Ramos (cell line): ENCODE measurements around the gene SHANK2.

Experiments
- in situ Hi-C: fragments of 300-500 bp; cut with MboI; formaldehyde crosslinking; loops from one replicate; pipeline ENCODE4 v1.14.3; 2022; ENCODE audit warnings: low sequenced_read_pairs; ENCODE audit not compliant: unreplicated experiment

Gene SHANK2

DNA sequence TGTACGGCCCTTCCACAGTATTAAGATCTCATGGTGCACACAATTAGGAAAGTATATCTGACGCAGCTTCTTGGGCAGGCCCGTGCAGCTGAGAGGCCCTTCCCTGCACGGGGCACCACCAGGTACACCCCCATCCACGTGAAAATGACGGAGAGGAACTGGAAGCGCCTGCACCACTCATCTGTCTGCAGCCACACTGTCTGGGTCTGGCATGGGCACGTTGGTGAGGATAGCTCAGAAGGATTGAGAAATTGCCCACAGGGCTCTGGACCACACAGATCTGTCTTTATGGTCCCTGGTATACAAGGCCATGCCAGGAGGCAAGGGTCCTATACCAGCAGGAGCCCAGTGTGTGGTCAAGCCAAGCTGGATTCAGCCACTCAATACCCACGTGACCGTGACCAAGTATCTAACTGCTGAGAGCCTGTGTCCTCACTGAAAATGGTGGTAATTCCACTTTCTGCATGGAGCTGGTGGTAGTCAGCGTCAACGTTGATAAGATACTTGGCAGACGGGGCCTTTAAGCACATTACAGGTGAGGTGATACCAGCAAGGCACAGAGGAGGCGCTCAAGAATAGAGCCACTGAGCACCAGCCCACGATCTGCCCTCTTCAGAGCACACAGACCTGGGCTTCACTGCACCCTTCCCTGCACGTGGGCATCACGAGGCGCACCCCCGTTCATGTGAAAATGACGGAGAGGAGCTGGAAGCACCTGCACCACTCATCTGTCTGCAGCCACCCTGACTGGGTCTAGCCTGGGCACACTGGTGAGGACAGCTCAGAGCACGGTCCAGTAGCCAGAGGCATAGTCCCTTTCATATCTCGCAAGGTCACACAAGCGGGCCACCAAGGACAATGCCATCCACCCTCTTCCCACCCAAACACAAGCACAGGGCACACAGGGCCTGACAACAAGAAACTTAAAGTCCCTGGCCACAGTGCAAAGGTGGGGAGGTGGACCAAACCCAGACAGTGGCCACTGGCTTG lies 28.4 kb downstream of the SHANK2 start:
- in situ Hi-C loops: no loop called here

DNA sequence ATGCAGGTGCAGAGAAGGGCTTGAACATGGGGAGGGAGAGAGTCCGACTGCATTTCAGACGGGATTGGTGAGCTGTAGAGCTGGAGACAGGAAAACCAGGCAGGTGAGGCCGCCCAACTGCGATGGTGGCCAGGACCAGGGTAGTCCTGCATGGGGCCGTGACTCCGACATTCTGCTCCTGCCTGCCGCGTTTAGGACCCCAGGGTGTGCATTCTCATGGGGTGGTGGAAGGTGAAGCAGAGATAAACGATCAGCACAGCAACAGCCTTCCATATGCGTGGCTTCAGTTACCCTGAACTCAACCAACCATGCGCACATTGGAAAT lies 29.3 kb downstream of the SHANK2 start:
- in situ Hi-C loops: no loop called here

DNA sequence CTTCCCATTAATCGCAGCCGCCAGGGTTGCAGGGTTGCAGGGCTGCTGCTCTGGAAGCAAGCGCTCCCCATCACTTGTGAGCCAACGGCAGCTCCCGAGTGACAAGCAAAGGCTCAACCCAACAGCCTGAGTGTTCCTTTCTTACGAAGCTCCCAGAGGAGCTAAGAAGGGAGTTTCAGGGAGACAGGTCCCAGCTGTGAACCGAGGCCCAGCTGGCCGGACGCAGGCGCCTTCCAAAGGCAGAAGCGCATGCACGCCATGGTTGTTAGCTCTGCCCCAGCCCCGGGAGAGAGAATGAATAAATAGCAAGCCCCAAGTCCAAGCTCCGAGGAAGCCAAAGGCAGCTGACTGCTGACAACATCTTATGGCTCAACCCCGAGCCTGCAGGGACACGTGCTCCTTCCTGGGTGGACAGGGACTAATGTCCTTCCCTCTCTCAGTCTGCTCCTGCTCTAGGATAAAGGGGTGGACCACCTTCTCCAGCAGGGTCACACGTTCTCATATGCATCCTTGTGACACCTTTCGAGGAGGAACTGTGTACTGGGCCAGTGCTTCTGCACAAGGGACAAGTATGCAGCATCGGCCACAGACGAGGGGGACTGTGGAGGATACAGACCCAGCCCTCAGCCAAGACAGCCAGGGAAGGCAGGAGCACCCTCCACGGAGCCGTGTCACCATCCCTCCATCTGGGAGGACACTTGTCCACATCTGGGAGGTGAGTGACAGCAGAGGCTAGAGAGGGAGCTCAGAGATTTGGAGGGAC lies 29.9 kb downstream of the SHANK2 start:
- in situ Hi-C loops: no loop called here

DNA sequence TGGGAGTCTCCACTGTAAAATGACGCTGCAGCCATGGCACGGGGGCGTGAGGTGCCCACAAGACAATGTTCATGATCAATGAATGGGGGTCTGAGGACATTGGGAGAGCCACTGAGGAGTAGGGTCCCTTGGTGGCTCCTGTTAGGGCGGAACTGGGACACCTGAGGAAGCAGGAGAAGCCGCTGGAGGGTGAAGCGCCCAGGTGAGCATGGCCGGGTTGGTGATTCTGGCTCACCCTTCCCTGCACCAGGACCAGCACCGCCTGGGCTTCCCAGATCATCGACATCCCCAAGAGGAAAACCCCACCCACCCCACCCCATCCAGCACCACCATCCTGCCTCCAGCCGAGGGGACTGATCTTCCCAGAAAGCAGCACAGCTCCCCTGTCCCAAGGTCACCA lies 30.6 kb downstream of the SHANK2 start:
- in situ Hi-C loops: no loop called here

DNA sequence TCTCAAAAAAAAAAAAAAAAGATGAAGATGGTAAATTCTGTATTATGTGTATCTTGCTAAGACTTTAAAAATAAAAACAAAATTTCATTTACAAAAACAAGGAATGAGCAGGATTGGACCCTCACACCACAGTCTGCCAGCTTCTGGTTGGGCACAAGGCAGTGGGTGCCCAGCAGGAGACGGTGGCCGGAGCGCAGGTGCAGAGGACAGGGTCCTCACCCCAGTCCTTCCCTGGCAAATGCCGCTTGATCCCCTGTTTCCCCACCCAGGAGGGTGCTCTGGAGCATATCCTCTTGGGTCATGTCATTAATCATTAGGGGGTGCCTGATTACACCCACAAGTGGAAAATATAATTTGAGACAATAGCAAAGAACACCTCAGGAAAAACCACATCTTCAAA lies 31.2 kb downstream of the SHANK2 start:
- in situ Hi-C loops: no loop called here

DNA sequence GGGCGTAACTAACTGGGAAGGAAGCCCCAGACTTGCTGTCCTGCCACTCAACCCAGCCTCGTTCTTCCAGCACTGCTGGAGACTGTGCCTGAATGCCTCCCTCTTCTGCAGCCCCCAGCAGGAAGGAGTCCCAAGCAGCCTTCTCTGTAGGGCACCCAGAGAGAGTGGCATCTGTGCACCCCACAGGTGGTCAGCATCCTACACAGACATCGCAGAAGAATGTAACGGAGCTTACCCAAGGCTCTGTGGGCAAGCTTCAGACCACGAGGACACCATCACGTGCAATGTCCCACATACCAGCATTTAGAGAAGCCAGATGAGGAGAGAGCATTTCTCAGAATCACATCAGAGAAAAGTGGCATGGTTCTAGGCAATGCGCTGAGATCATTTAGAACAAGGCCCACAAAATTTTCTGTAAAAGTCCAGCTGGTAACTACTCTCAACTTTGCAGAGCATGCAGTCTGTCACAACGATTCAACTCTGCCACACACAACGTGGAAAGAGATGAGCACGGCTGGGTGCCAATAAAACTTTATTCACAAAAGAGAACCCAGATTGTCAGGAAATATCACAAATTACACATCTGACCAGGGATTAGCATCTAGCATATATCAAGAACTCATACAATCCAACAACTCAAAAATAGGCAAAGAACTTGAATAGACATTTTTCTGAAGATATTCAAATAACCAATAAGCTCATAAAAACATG lies 33.4 kb downstream of the SHANK2 start:
- in situ Hi-C loops: no loop called here

DNA sequence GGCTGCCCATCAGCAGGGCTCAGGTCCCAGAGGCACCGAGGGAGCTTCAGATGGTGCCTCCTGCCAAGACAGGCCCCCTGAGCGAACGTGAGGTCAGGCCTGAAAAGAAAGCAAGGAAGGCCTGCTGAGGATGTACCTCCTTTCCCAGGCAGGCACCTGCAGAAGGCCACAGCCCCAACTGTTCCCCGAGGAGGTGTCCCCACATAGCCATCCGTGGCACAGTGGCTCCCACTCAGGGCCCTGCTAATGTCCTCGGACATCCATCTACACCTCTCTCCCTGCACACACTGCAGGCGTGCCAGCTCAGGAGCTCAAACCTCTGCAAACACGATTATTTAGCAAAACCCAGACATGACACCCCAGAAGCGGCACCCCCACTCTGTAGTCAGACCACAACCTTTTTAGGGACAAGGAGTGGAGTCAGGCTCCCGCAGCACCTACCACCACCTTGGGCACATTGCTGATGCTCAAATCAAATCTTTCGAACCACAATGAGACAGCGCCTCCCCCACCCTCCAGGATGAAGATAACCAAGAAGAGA lies 36.9 kb downstream of the SHANK2 start:
- in situ Hi-C loops: no loop called here

DNA sequence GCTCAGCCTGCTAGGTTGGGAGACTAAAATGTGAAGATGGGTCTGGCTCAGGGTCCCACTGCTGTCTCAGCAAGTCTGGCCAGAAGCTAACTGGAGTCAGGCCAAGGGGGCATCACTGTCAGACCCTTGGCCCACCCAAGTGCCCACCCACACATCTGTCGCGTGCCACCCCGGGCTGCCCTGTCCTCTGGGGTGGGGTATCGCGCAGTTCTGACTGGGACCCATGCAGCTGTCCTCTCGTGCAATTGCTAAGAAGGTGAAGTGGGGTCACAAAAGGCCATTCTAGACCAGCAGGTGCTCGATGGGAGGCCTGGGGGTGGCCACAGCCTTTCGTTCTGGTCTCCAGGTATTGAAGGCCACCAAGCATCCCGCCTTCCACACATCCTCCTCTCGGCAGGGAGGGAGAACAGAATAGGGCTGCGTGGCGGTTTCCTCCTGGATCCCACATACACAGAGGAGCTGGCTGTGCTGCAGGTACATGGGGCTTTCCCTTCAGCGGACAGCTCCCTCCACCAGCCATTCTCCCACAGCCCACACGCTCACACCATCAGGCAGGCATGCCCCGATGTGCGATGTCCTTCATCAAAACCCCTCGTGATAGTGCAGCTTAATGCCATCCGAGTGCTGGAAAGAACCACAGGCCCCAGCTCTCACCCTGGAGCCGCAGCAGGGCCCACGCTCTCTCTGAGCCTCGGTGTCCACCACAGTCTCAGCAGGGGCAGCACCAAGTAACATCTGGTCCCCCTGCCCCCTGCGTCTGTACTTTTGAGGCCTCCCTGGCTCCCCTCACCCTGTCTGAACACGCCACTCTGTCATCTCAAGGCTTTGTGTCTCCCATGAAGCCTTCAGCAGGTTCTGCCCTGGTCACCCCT lies 37.6 kb downstream of the SHANK2 start:
- in situ Hi-C loops: no loop called here

DNA sequence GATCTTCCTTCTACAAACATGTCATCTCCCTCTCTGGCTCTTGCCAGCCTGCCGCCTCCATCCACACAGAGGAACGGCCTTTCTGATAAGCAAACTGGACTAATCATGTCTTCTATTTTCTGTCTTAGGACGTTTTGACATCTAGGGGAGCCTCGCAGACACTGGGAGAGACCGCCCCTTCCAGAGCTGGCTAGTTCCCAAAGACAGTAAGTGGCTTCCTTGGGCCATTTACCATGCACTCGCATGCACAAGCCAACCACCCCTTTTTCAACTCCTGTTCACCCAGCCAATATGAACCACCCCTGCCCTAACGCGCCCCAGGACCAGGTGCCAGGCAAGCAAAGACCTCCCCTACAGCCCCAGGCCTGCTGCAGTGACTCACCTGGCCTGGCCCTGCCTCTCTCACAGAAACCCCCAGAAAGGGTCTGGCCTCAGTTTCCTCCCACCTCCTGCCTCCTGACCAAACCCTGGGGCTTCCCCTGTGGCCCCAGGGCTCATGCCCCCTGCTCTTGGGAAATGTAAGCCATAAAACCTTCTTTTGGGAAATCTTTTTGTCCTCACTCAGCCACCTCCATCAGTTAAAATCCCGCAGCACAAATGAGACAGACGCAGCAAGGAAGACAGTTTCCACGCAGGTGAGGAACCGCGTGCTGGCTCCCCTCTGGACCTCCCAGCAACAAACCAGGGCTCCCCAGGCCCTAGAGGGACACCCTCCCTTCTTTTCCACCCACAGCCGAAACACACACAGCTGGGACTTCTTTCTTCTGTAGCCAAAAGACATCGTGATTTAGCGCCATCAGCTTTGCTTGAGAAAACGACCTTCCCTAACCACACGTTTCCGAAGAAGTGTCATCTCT lies 38.5 kb downstream of the SHANK2 start:
- in situ Hi-C loops: no loop called here

DNA sequence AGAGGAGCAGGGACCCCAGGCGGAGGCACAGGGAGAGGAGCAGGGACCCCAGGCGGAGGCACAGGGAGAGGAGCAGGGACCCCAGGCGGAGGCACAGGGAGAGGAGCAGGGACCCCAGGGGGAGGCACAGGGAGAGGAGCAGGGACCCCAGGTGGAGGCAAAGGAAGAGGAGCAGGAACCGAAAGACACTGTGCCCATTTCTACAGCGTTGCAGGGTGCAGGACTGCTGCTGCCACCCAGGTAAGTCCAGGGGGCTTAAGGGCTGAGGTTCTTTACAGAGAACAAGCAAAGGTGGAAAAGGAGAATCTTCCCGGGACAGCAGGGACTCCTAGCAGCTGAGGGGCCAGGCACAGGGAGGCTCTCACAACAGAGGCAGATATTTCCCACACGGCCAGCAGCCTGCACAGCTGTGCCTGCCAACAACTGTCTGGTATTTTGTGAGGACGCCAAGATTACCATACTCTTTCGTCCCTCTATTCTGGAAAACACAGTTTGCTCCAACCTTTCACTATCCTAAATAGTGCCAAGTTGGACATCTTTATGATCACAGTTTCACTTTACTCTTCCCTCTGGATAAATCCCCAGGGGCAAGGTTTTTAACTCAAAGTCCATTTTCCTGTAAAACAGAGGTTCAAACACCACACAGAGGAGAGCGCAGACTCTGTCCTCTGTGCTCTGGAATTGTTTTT lies 39.4 kb downstream of the SHANK2 start:
- in situ Hi-C loops: no loop called here

DNA sequence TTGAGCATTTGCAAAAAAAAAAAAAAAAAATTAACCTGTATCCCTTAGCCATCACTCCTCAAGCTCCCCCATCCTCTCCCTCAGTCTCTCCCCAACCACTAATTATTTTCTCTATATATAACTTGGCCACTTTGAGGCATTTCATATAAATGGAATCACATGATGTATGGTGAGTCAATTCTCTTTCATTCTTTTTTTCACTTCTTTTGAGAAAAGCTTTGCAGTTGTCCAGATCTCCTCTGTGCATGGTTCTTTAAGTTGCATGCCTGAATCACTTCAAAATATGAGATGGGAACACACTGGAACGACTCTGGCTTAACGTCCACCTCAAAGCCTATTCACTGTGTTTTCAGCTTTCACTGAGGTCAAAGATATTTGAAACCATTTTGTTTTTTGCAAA lies 40.7 kb downstream of the SHANK2 start:
- in situ Hi-C loops: no loop called here

DNA sequence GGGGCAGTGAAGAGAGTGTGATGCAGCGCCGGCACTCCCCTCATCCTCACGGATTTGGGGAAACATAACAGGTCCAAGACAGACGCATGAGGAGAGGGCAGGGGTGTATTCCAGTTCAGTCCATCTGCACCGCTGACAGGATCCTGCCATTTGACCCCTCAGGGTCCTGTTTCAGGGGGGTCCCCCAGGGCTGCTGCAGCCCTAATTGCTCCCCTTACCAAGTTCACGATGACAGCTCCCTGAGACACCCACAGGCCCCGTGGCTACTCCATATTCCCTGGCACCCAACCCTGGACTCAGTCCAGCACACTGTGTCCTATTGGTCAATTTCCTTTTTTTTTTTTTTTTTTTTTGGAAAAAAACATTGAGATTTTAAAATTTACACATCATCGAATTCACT lies 41.5 kb downstream of the SHANK2 start:
- in situ Hi-C loops: no loop called here

DNA sequence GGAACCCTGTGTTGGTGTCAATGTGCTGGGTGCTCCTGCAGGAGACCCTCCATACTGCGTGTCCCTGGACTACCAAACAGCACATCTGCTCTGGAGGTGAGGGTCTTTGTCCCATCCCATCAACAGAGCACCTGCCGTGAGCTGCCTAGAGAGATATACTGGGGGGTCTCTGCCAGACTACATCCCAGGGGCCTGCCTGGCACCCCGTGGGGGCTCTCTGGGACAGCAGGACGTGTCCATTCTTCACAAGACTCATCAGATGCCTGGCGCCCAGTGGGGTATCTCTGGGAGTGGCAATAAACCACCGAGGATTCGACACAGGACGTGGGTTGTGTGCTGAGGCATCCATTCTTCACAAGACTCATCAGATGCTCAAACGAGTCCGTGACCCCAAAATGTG lies 42.7 kb downstream of the SHANK2 start:
- in situ Hi-C loops: no loop called here

DNA sequence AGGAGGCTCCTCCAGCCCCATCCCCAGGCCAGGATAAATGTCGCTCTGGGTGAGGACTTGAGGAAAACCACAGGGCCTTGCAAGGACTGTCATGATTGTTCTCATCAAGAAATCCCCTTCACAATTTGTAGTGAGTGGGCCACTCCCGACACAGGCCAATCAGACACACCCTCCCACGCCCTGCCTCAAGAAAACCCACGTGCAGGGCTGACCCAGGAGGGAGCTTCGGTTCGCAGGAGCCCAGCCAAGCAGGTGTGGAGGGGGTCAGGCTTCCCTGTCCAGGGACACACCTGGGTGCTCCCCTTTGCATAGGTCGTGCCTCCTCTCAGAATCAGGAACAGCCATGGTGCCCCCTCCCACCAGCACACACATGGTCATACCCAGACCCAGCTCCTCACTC lies 43.2 kb downstream of the SHANK2 start:
- in situ Hi-C loops: no loop called here

DNA sequence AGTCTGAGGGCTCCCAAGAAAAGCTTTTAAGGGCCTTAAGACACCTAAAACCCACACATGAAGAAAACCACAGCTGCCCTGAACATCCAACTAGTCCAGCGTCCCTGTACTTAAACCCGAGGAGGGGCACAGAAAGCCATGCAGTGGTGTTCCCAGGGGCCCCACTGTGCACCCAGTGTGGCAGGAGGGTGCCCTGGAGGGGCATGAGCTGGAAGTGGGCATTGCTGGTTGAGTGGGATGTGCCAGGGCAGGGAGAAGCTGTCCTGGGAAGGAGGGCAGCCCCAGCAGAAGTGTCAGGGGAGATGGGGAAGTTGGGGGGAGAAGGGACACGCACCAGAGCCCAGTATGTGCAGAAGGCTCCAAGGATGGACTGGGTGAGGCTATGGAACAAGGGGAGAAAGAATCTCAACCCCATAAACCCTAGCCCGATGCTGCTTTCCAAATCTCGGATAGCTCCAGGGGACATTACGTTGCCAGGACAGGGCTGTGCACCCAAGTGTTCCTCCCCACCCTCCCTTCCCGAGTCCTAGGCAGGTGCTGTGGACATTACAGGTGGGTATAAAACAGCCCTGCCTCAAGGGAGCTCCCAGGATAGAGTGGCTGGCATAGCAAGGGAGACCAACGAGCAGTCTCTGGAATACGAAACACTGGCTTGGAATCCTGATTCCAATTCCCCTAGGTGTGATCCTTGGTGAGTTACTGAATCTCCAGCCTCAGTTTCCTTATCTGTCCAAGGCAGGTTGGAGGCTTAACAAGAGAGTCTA lies 44.2 kb downstream of the SHANK2 start:
- in situ Hi-C loops: no loop called here

DNA sequence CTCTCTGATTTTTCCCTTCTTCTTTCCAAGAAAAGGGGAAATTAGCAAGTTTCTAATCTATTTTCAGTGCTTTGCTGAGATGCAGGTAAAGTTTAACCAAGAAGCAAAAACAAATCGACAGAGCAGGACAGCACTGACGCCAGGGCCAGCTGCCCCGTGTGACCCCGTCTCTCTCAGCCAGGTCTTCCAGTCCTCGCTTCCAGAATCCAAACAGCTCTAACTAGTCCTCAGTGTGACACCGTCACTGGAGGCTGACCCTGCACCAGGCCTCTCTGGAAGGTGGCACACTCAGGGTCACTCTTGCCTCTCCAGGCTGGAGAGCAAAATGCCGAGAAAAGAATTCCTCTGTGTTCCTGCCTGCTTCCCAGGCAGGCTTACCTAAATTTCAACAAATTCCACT lies 44.8 kb downstream of the SHANK2 start:
- in situ Hi-C loops: no loop called here

DNA sequence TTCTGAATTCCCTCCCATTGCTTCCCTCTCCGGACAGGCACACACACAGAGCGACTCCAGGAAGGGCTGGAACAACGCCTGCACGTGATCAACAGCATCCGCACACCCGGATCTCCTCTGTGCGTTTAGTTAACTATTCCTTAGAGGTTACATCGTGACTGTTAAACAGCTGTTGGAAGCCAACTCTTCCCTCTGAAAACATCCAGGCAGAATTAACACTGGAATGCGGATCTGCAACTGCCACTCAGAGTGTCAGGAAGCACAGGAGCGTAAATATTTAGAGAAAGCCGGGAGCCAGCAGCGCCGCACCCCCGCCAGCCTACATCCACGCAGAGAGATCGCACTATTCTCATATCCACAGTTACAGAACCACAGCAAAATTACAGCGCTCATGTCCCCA lies 46.2 kb downstream of the SHANK2 start:
- in situ Hi-C loops: no loop called here
